HEK293 (cell line): ENCODE measurements around the gene MUC13.

Source experiments
- CTCF ChIP-seq: fragments of 450-650 bp; formaldehyde crosslinking; IDR thresholded peaks from 2 replicates; pipeline ENCODE4 v1.5.1; 2016; ENCODE audit warnings: missing biosample characterization, missing genetic modification characterization
- SP2 ChIP-seq: fragments of 450-650 bp; formaldehyde crosslinking; IDR thresholded peaks from 2 replicates; pipeline ENCODE4 v1.5.1; 2016; ENCODE audit warnings: missing biosample characterization, missing genetic modification characterization
- ZBTB48 ChIP-seq: fragments of 450-650 bp; formaldehyde crosslinking; IDR thresholded peaks from 2 replicates; pipeline ENCODE4 v1.5.1; 2016; ENCODE audit warnings: missing biosample characterization, missing genetic modification characterization
- ZNF274 ChIP-seq, 2 experiments: fragments of 200-500 bp in 1 of 2; fragments of 450-650 bp in 1 of 2; sonication (Bioruptor generic) in 1 of 2; formaldehyde crosslinking in 1 of 2; IDR thresholded peaks; 2 replicates each; pipeline versions ENCODE4 v1.5.1 to v1.6.1; 2014 to 2016; ENCODE audit warnings: borderline replicate concordance in 1 of 2, inconsistent platforms in 1 of 2, low read length in 1 of 2, missing biosample characterization in 1 of 2, missing genetic modification characterization in 1 of 2
- ZNF610 ChIP-seq: fragments of 450-650 bp; formaldehyde crosslinking; IDR thresholded peaks from 2 replicates; pipeline ENCODE4 v1.5.1; 2016; ENCODE audit warnings: missing biosample characterization, missing genetic modification characterization, borderline replicate concordance
- ZNF76 ChIP-seq: fragments of 450-650 bp; formaldehyde crosslinking; IDR thresholded peaks from 2 replicates; pipeline ENCODE4; 2016; ENCODE audit warnings: low read depth, missing biosample characterization, missing genetic modification characterization, borderline replicate concordance

GRCh38 chr3:124950026-124950425, 15.5 kb upstream of the MUC13 start:
- TF ChIP-seq ZNF274 (IDR thresholded peaks at IDR 0.05; ENCODE audit: low read length) (no peak), ZNF274 (tag by site-specific recombination; IDR thresholded peaks at IDR 0.05; ENCODE audit: borderline replicate concordance) (no peak), ZNF610 (tag by site-specific recombination) (no peak), ZBTB48 (tag by site-specific recombination) (no peak), CTCF (tag by site-specific recombination) (no peak), SP2 (tag by site-specific recombination) (no peak), ZNF76 (no peak)
